H9 (cell line): ENCODE measurements around the gene PRRG3. TPM values are rescaled to one million over a fixed set of nuclear protein-coding genes. Genes with fewer than 3 reads are reported as not detected.

ENCODE experiments used
- DNase-seq: peaks from one replicate; pipeline ENCODE4 v3.0.0-alpha.2; 2017
- H2AFZ ChIP-seq: one replicate; pipeline ENCODE4 v1.6.1; 2013; ENCODE audit warnings: mild to moderate bottlenecking, low read length, control low read depth, moderate library complexity
- H2AK5ac ChIP-seq: 2 replicates; pipeline ENCODE4 v1.6.1; 2013; ENCODE audit warnings: low read length, control low read depth, mixed read lengths; ENCODE audit not compliant: insufficient read length
- H2BK120ac ChIP-seq: one replicate; pipeline ENCODE4 v1.6.1; 2013; ENCODE audit warnings: low read depth, mild to moderate bottlenecking, low read length, control low read depth, inconsistent platforms; ENCODE audit not compliant: poor library complexity, severe bottlenecking
- H2BK12ac ChIP-seq: 2 replicates; pipeline ENCODE4 v1.6.1; 2013; ENCODE audit warnings: low read length, control low read depth, mixed read lengths, low read depth; ENCODE audit not compliant: insufficient read length
- H2BK15ac ChIP-seq: 2 replicates; pipeline ENCODE4 v1.6.1; 2013; ENCODE audit warnings: low read depth, low read length, control low read depth
- H2BK20ac ChIP-seq: one replicate; pipeline ENCODE4 v1.6.1; 2013; ENCODE audit warnings: low read depth, mild to moderate bottlenecking, low read length, control low read depth, inconsistent platforms; ENCODE audit not compliant: poor library complexity, severe bottlenecking
- H2BK5ac ChIP-seq: 2 replicates; pipeline ENCODE4 v1.6.1; 2013; ENCODE audit warnings: low read length, control low read depth, mixed read lengths; ENCODE audit not compliant: insufficient read length
- H3K14ac ChIP-seq: 2 replicates; pipeline ENCODE4 v1.6.1; 2013; ENCODE audit warnings: low read length, control low read depth; ENCODE audit not compliant: insufficient read depth
- H3K18ac ChIP-seq: 2 replicates; pipeline ENCODE4 v1.6.1; 2013; ENCODE audit warnings: low read depth, mild to moderate bottlenecking, mixed read lengths, low read length, control low read depth; ENCODE audit not compliant: insufficient read length
- H3K23ac ChIP-seq: 2 replicates; pipeline ENCODE4 v1.6.1; 2013; ENCODE audit warnings: low read length, control low read depth, mixed read lengths, low read depth; ENCODE audit not compliant: insufficient read length
- H3K23me2 ChIP-seq: 2 replicates; pipeline ENCODE4 v1.6.1; 2013; ENCODE audit warnings: low read depth, mild to moderate bottlenecking, mixed read lengths, low read length, control low read depth; ENCODE audit not compliant: insufficient read length, poor library complexity, severe bottlenecking
- H3K27ac ChIP-seq: 2 replicates; pipeline ENCODE4 v1.5.1; 2013; ENCODE audit warnings: low read length, control low read depth, mixed read lengths, low read depth; ENCODE audit not compliant: insufficient read length
- H3K27me3 ChIP-seq: 2 replicates; pipeline ENCODE4 v1.6.1; 2013; ENCODE audit warnings: low read length, control low read depth, inconsistent platforms; ENCODE audit not compliant: insufficient read depth
- H3K4ac ChIP-seq: 2 replicates; pipeline ENCODE4 v1.6.1; 2013; ENCODE audit warnings: low read depth, mild to moderate bottlenecking, control low read depth, inconsistent platforms, low read length, moderate library complexity
- H3K4me1 ChIP-seq: 2 replicates; pipeline ENCODE4 v1.6.1; 2013; ENCODE audit warnings: low read length, control low read depth, inconsistent platforms; ENCODE audit not compliant: insufficient read depth
- H3K4me2 ChIP-seq: 2 replicates; pipeline ENCODE4 v1.6.1; 2013; ENCODE audit warnings: low read length, control low read depth, mixed read lengths; ENCODE audit not compliant: insufficient read length, insufficient read depth
- H3K56ac ChIP-seq: 2 replicates; pipeline ENCODE4 v1.6.1; 2013; ENCODE audit warnings: low read depth, mild to moderate bottlenecking, mixed read lengths, low read length, control low read depth; ENCODE audit not compliant: insufficient read length
- H3K79me1 ChIP-seq: 2 replicates; pipeline ENCODE4 v1.6.1; 2013; ENCODE audit warnings: low read depth, mild to moderate bottlenecking, moderate library complexity, low read length, control low read depth, inconsistent platforms; ENCODE audit not compliant: insufficient read depth, poor library complexity, severe bottlenecking
- H3K79me2 ChIP-seq: 2 replicates; pipeline ENCODE4 v1.6.1; 2013; ENCODE audit warnings: low read length, control low read depth, inconsistent platforms; ENCODE audit not compliant: insufficient read depth
- H3K9ac ChIP-seq: 2 replicates; pipeline ENCODE4 v1.6.1; 2013; ENCODE audit warnings: low read length, control low read depth, mixed read lengths; ENCODE audit not compliant: insufficient read length; ENCODE audit errors: extremely low read depth
- H3K9me3 ChIP-seq: one replicate; pipeline ENCODE4 v1.6.1; 2013; ENCODE audit warnings: low read depth, low read length, inconsistent platforms; ENCODE audit not compliant: control insufficient read depth
- H3T11ph ChIP-seq: one replicate; pipeline ENCODE4 v1.6.1; 2013; ENCODE audit warnings: mild to moderate bottlenecking, low read length, control low read depth, inconsistent platforms
- H4K20me1 ChIP-seq: one replicate; pipeline ENCODE4 v1.6.1; 2013; ENCODE audit not compliant: control insufficient read depth, insufficient read length, insufficient read depth
- H4K5ac ChIP-seq: 2 replicates; pipeline ENCODE4 v1.6.1; 2013; ENCODE audit warnings: low read depth, mild to moderate bottlenecking, mixed read lengths, low read length, control low read depth; ENCODE audit not compliant: insufficient read length
- H4K8ac ChIP-seq: replicated peaks from 2 replicates; pipeline ENCODE4 v1.6.1; 2013; ENCODE audit warnings: low read length, control low read depth, mixed read lengths, low read depth; ENCODE audit not compliant: insufficient read length
- H4K91ac ChIP-seq: 2 replicates; pipeline ENCODE4 v1.6.1; 2013; ENCODE audit warnings: low read depth, mild to moderate bottlenecking, moderate library complexity, mixed read lengths, low read length, control low read depth; ENCODE audit not compliant: insufficient read length
- H3K27ac Mint-ChIP-seq, 3 experiments: 2 replicates in 2 of 3; 3 replicates in 1 of 3; pipeline ENCODE4 v1.8.0; 2020 to 2021; ENCODE audit warnings: mixed read lengths in 3 of 3, mild to moderate bottlenecking in 1 of 3, moderate library complexity in 1 of 3
- H3K27me3 Mint-ChIP-seq: 2 replicates; pipeline ENCODE4 v1.8.0; 2021; ENCODE audit warnings: low read depth, mild to moderate bottlenecking, moderate library complexity, mixed read lengths
- H3K36me3 Mint-ChIP-seq, 3 experiments: 2 replicates in 2 of 3; 3 replicates in 1 of 3; pipeline ENCODE4 v1.8.0; 2020 to 2021; ENCODE audit warnings: low read depth in 3 of 3, mixed read lengths in 3 of 3; ENCODE audit not compliant: insufficient read depth in 1 of 3
- H3K4me1 Mint-ChIP-seq, 2 experiments: 2 replicates each; pipeline ENCODE4 v1.8.0; 2020; ENCODE audit warnings: mixed read lengths in 2 of 2
- H3K4me3 Mint-ChIP-seq, 2 experiments: 2 replicates in 1 of 2; 3 replicates in 1 of 2; pipeline ENCODE4 v1.8.0; 2020 to 2021; ENCODE audit warnings: mild to moderate bottlenecking in 2 of 2, mixed read lengths in 2 of 2, moderate library complexity in 1 of 2
- H3K9me3 Mint-ChIP-seq, 2 experiments: 2 replicates in 1 of 2; 3 replicates in 1 of 2; pipeline ENCODE4 v1.8.0; 2020; ENCODE audit warnings: mild to moderate bottlenecking in 2 of 2, mixed read lengths in 2 of 2, moderate library complexity in 1 of 2
- WGBS: extraction: QIAGEN DNeasy Blood & Tissue Kit; methylation state at CpG from one replicate; pipeline ENCODE4 v1.1.7; 2013; ENCODE audit warnings: missing lambda C conversion rate, low lambda C conversion rate, mixed read lengths; ENCODE audit not compliant: insufficient read length; ENCODE audit errors: extremely low coverage; 5-methylcytosine and 5-hydroxymethylcytosine counted together
- total RNA-seq: library from RNA; stranded (reverse); gene quantifications from 2 replicates; pipeline ENCODE4 v1.2.1, GENCODE V29; 2021
- TF ChIP-seq, protein P1 (sequence below): fragments of 200-600 bp; sonication (generic); conservative IDR thresholded peaks from 3 replicates; pipeline ENCODE4 v1.8.0; 2021; ENCODE audit warnings: antibody characterized with exemption, mild to moderate bottlenecking

PRRG3 gene
- total RNA-seq, 1 experiment from 2014 or later = 4.9 TPM

DNA sequence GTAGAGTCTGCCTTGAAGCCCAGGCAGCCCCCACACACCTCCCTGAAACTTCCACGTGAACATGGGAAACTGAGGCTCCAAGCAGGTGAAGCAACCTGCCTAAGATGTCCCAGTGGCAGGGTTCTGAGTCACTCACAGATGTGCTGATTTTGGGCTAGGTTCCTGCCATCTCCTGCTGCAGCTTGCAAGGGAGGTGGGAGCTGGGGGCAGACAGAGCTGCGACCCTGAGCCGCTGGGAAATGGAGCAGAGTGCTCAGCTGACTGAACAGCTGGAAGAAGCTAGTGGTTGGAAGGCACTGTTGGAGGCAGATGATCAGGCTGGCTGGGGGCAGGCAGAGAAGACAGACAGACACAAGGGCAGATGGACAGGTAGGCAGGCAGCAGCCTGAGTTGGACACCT is 17.0 kb downstream of the PRRG3 start:
- Histone ChIP-seq H3K9me3 (peaks cover 48% of the 10 kb centered on the region), H3K79me1 (no peaks in the 10 kb centered on the region), H3K4me1 (no peaks in the 10 kb centered on the region; the same call in 1 of the 2 replicates), H3K27me3 (no peaks in the 10 kb centered on the region), H3K18ac (no peak overlapping the region), H2BK20ac (no peak overlapping the region), H2AK5ac (no peak overlapping the region), H4K8ac (no peak overlapping the region), H3K14ac (no peak overlapping the region), H3K4me2 (no peak overlapping the region), H3K79me2 (no peaks in the 10 kb centered on the region), H2BK15ac (no peak overlapping the region), H2BK5ac (no peak overlapping the region), H3T11ph (no peak overlapping the region), H3K23ac (no peak overlapping the region), H4K5ac (no peak overlapping the region), H2BK12ac (no peak overlapping the region), H2AFZ (no peak overlapping the region), H3K56ac (no peak overlapping the region), H3K27ac (no peak overlapping the region), H3K9ac (no peak overlapping the region), H3K4ac (no peak overlapping the region), H2BK120ac (no peak overlapping the region), H4K91ac (no peak overlapping the region), H4K20me1 (no peaks in the 10 kb centered on the region), H3K23me2 (no peaks in the 10 kb centered on the region)
- Mint-ChIP-seq H3K9me3 (peaks cover 45 to 51% of the 10 kb centered on the region in 2 experiments), H3K36me3 (peaks cover 0 to 2% (median 1%) of the 10 kb centered on the region in 3 experiments; a peak in 4 of 7 replicates), H3K4me1 (peaks cover 13 to 19% of the 10 kb centered on the region in 2 experiments), H3K27me3 (peaks cover 10% of the 10 kb centered on the region), H3K4me3 (no peak overlapping the region), H3K27ac (no peak overlapping the region)
- no peak for DNase-seq
- TF ChIP-seq, protein P1, sequence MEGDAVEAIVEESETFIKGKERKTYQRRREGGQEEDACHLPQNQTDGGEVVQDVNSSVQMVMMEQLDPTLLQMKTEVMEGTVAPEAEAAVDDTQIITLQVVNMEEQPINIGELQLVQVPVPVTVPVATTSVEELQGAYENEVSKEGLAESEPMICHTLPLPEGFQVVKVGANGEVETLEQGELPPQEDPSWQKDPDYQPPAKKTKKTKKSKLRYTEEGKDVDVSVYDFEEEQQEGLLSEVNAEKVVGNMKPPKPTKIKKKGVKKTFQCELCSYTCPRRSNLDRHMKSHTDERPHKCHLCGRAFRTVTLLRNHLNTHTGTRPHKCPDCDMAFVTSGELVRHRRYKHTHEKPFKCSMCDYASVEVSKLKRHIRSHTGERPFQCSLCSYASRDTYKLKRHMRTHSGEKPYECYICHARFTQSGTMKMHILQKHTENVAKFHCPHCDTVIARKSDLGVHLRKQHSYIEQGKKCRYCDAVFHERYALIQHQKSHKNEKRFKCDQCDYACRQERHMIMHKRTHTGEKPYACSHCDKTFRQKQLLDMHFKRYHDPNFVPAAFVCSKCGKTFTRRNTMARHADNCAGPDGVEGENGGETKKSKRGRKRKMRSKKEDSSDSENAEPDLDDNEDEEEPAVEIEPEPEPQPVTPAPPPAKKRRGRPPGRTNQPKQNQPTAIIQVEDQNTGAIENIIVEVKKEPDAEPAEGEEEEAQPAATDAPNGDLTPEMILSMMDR = no peak
- no CpG with 5 or more reads among the region's 3 CpGs for WGBS
